Astrocyte (in vitro differentiated cells and primary cell): Measurements from ENCODE around the gene ATP8A1. TPM values are rescaled to one million over a fixed set of nuclear protein-coding genes. Genes with fewer than 3 reads are reported as not detected.

Source experiments
- DNase-seq: peaks from one replicate; pipeline ENCODE4 v3.0.0-alpha.2; 2010; ENCODE audit warnings: low read depth
- FAIRE-seq: peaks from 2 replicates; lab custom pipeline; 2011; peaks lifted over from hg19 to GRCh38; lab: Jason Lieb, UNC
- H2AFZ ChIP-seq: 2 replicates; pipeline ENCODE4 v1.6.0; 2012; ENCODE audit warnings: low read depth, low read length, inconsistent platforms
- H3K27ac ChIP-seq: 2 replicates; pipeline ENCODE4 v1.5.1; 2011; ENCODE audit warnings: low read depth, low read length, inconsistent platforms
- H3K27me3 ChIP-seq: 2 replicates; pipeline ENCODE4 v1.6.0; 2011; ENCODE audit warnings: low read length, inconsistent platforms; ENCODE audit not compliant: insufficient read depth
- H3K36me3 ChIP-seq: 2 replicates; pipeline ENCODE4 v1.5.1; 2011; ENCODE audit warnings: low read length, inconsistent platforms; ENCODE audit not compliant: insufficient read depth
- H3K4me1 ChIP-seq: 2 replicates; pipeline ENCODE4 v1.5.1; 2011; ENCODE audit warnings: low read length, inconsistent platforms; ENCODE audit not compliant: insufficient read depth
- H3K4me2 ChIP-seq: 2 replicates; pipeline ENCODE4 v1.6.0; 2012; ENCODE audit warnings: low read length, inconsistent platforms
- H3K4me3 ChIP-seq: 2 replicates; pipeline ENCODE4 v1.5.1; 2011; ENCODE audit warnings: low read depth, mild to moderate bottlenecking, low read length, inconsistent platforms; ENCODE audit not compliant: insufficient read depth
- H3K79me2 ChIP-seq: 2 replicates; pipeline ENCODE4 v1.6.0; 2012; ENCODE audit warnings: mild to moderate bottlenecking, low read length, inconsistent platforms; ENCODE audit not compliant: insufficient read depth
- H3K9ac ChIP-seq: 2 replicates; pipeline ENCODE4 v1.6.0; 2012; ENCODE audit warnings: mild to moderate bottlenecking, low read length, inconsistent platforms
- H3K9me3 ChIP-seq: 2 replicates; pipeline ENCODE4 v1.5.1; 2012; ENCODE audit warnings: low read depth, mild to moderate bottlenecking, low read length, inconsistent platforms; ENCODE audit not compliant: insufficient read depth
- H4K20me1 ChIP-seq: 2 replicates; pipeline ENCODE4 v1.6.0; 2012; ENCODE audit warnings: low read length, inconsistent platforms; ENCODE audit not compliant: insufficient read depth
- H3K27ac Mint-ChIP-seq: one replicate; pipeline ENCODE4 v1.8.0; 2021; ENCODE audit warnings: mild to moderate bottlenecking, mixed read lengths; ENCODE audit not compliant: unreplicated experiment
- H3K27me3 Mint-ChIP-seq: one replicate; pipeline ENCODE4 v1.8.0; 2021; ENCODE audit warnings: low read depth, mixed read lengths; ENCODE audit not compliant: unreplicated experiment
- H3K36me3 Mint-ChIP-seq: one replicate; pipeline ENCODE4 v1.8.0; 2021; ENCODE audit warnings: low read depth, mixed read lengths; ENCODE audit not compliant: unreplicated experiment
- H3K4me1 Mint-ChIP-seq: one replicate; pipeline ENCODE4 v1.8.0; 2021; ENCODE audit warnings: low read depth, mixed read lengths; ENCODE audit not compliant: unreplicated experiment
- H3K4me3 Mint-ChIP-seq: one replicate; pipeline ENCODE4 v1.8.0; 2021; ENCODE audit warnings: mild to moderate bottlenecking, moderate library complexity, mixed read lengths; ENCODE audit not compliant: unreplicated experiment
- H3K9me3 Mint-ChIP-seq: one replicate; pipeline ENCODE4 v1.8.0; 2021; ENCODE audit warnings: mild to moderate bottlenecking, mixed read lengths; ENCODE audit not compliant: unreplicated experiment
- CTCF ChIP-seq: IDR thresholded peaks from 2 replicates; pipeline ENCODE4 v1.5.1; 2011; ENCODE audit warnings: low read depth, mild to moderate bottlenecking, inconsistent platforms, low read length, moderate library complexity; ENCODE audit not compliant: insufficient read depth
- EZH2 ChIP-seq: IDR thresholded peaks from 2 replicates; pipeline ENCODE4 v1.6.1; 2012; ENCODE audit warnings: mild to moderate bottlenecking, low read length, inconsistent platforms; ENCODE audit not compliant: insufficient read depth
- total RNA-seq: library from RNA; stranded (reverse); gene quantifications from 2 replicates; pipeline ENCODE4 v1.2.1, GENCODE V29; 2021

Gene ATP8A1
- total RNA-seq, 1 donor from 2014 or later: 2.9 TPM

DNA sequence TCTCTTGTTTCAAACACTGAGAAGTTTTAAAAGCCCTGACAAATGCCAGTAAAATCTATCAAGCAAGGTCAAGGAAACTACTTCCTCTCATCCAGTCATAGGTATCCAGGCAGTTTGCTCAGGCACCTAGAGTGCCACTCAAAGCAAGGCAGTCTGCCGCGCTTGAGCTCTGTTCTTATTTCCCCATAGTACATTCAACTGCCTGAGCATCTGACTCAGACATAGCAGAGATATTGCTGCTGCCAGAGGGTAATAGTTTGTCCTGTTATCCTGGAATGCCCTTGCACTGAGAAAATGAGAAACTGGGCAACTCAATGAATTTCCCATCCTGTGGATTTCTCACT, 16.1 kb upstream of the ATP8A1 start:
- H3K9me3 Mint-ChIP-seq: no peaks in the 10 kb centered on the region
- Histone ChIP-seq H3K27ac (no peak overlapping the region), H3K4me1 (no peaks in the 10 kb centered on the region), H3K27me3 (no peaks in the 10 kb centered on the region), H3K4me2 (no peak overlapping the region), H3K9me3 (no peaks in the 10 kb centered on the region), H4K20me1 (no peaks in the 10 kb centered on the region), H3K36me3 (no peaks in the 10 kb centered on the region), H3K4me3 (no peak overlapping the region), H2AFZ (no peak overlapping the region), H3K79me2 (no peaks in the 10 kb centered on the region), H3K9ac (no peak overlapping the region)
- H3K36me3 Mint-ChIP-seq: no peaks in the 10 kb centered on the region
- FAIRE-seq (no peak), DNase-seq (peak; percentile 16)
- TF ChIP-seq EZH2 (no peak), CTCF (no peak)
- H3K27me3 Mint-ChIP-seq: no peaks in the 10 kb centered on the region
- no peak overlapping the region for H3K27ac Mint-ChIP-seq
- peaks cover 11% of the 10 kb centered on the region for H3K4me1 Mint-ChIP-seq
- H3K4me3 Mint-ChIP-seq: no peak overlapping the region

DNA sequence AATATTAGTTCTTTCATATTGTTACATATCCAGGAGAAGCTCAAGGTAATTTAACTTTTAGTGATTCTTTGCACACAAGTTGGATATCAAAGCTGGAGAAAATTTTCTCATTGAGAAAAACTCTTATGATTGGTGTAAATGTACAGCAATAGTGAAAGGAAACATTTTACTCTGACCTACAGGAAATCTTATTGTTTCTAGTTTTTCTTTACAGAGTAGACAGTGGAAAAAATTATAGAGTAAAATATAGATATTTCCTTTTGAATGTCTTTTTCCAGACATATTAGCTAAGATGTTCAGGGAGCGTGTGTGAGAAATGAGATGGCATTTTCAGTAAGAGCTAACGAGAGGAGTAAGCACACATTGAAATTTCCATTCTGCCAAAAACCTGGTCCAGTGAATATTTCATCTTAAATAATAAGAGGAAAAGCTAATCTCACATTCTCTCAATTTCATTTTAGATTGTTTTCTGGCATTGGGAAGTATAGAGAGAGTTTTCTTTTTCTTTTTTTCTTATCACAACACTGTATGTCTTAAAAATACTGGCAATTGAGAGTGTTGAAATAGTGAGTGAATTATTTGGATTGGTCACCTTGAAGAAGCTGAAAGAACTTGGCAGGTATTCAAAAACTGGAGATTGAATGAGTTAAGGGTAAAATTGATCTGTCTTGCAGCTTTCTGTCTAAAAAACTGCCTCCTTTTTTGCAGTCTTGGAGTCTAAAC, 15.6 kb upstream of the ATP8A1 start:
- no peaks in the 10 kb centered on the region for H3K4me1 ChIP-seq
- Mint-ChIP-seq H3K27ac (no peak overlapping the region), H3K4me3 (no peak overlapping the region), H3K27me3 (no peaks in the 10 kb centered on the region), H3K4me1 (peaks cover 11% of the 10 kb centered on the region), H3K9me3 (no peaks in the 10 kb centered on the region), H3K36me3 (no peaks in the 10 kb centered on the region)
- no peaks in the 10 kb centered on the region for H3K9me3 ChIP-seq
- FAIRE-seq (no peak), DNase-seq (no peak)
- no peaks in the 10 kb centered on the region for H3K36me3 ChIP-seq
- H3K9ac ChIP-seq: no peak overlapping the region
- no peak overlapping the region for H3K4me3 ChIP-seq
- no peaks in the 10 kb centered on the region for H4K20me1 ChIP-seq
- no peak overlapping the region for H2AFZ ChIP-seq
- TF ChIP-seq EZH2: no peak
- no peak for TF ChIP-seq CTCF
- H3K27ac ChIP-seq: no peak overlapping the region
- no peaks in the 10 kb centered on the region for H3K79me2 ChIP-seq
- no peak overlapping the region for H3K4me2 ChIP-seq
- no peaks in the 10 kb centered on the region for H3K27me3 ChIP-seq

DNA sequence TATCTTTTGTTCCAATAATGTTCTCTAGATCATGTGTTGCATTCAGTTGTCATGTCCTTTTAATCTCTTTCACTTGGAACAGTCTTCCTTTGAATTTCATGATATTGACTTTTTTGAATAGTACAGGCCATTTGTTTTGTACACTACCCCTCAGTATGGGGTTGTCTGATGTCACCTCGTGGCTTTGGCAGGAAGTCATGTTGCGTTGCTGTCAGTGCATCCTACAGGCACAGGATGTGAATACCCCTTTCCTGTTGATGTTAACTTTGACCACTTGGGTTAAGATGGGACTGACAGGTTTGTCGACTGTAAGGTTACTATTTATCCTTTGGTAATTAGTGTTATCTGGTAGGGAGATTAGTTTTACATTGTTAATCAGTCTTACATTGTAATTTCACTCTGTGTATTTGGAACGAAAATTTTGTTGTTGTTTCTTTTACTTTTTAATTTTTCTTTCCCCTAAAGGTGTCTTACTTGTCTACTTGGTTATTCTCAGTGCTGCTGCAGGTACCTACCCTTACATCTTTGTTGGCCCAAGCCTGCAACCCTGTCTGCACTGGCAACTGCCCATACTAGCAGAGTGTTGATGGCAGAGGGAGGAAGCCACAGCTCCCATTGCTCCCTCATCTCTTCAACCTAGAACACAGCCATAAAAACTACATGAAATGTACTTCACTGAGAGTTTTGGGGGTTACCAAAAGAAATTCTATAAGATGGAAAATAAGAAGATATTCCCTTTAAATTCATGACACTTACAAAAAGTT, 14.7 kb upstream of the ATP8A1 start:
- no peaks in the 10 kb centered on the region for H3K36me3 Mint-ChIP-seq

More for the DNA sequence above, 14.7 kb upstream of the ATP8A1 start:
- no peak for FAIRE-seq
- Mint-ChIP-seq H3K4me1 (peaks cover 11% of the 10 kb centered on the region), H3K9me3 (no peaks in the 10 kb centered on the region), H3K27me3 (no peaks in the 10 kb centered on the region), H3K4me3 (no peak overlapping the region), H3K27ac (no peak overlapping the region)
- Histone ChIP-seq H3K27ac (no peak overlapping the region), H3K27me3 (no peaks in the 10 kb centered on the region), H2AFZ (no peak overlapping the region), H3K36me3 (no peaks in the 10 kb centered on the region), H3K4me2 (no peak overlapping the region), H3K4me3 (no peak overlapping the region), H4K20me1 (no peaks in the 10 kb centered on the region), H3K79me2 (no peaks in the 10 kb centered on the region), H3K4me1 (no peaks in the 10 kb centered on the region), H3K9me3 (no peaks in the 10 kb centered on the region), H3K9ac (no peak overlapping the region)
- TF ChIP-seq CTCF (no peak), EZH2 (no peak)
- DNase-seq: no peak
